VCaP (cell line): ENCODE data around the gene RPL38.

ENCODE experiments used
- H3K27ac ChIP-seq: fragments of 450-650 bp; 2 replicates; pipeline ENCODE4 v1.5.1; 2017
- TF ChIP-seq, protein P1 (sequence below): fragments of 450-650 bp; conservative IDR thresholded peaks from 2 replicates; pipeline ENCODE4 v1.5.1; 2017; ENCODE audit warnings: mild to moderate bottlenecking, moderate library complexity

The RPL38 gene

GRCh38 chr17:74192950-74193781 is 10.3 kb upstream of the RPL38 start:
- TF ChIP-seq, protein P1, sequence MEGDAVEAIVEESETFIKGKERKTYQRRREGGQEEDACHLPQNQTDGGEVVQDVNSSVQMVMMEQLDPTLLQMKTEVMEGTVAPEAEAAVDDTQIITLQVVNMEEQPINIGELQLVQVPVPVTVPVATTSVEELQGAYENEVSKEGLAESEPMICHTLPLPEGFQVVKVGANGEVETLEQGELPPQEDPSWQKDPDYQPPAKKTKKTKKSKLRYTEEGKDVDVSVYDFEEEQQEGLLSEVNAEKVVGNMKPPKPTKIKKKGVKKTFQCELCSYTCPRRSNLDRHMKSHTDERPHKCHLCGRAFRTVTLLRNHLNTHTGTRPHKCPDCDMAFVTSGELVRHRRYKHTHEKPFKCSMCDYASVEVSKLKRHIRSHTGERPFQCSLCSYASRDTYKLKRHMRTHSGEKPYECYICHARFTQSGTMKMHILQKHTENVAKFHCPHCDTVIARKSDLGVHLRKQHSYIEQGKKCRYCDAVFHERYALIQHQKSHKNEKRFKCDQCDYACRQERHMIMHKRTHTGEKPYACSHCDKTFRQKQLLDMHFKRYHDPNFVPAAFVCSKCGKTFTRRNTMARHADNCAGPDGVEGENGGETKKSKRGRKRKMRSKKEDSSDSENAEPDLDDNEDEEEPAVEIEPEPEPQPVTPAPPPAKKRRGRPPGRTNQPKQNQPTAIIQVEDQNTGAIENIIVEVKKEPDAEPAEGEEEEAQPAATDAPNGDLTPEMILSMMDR, result no peak
- no peak overlapping the region for H3K27ac ChIP-seq

DNA sequence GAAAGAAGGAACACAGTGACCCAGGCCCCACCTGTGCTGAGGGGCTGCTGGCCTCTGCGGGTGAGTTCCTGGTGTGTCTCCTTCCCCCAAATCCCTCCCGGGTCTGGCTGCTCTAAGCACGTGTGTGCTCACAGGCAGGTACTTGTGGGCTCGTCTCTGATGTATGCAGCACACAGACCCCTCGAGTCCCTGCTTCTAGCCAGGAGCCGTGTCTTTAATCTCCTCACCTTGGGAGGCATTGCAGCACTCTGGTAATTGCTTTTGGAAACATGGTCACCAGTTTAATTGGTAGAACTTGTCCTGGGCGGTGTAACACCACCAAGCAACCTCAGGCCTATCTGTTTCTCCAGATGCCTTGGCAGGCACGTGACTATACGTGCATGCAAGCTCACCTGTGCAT is 8.8 kb upstream of the RPL38 start:
- H3K27ac ChIP-seq, result no peak overlapping the region
- TF ChIP-seq, protein P1, result no peak

GRCh38 chr17:74196541-74197317 is 6.7 kb upstream of the RPL38 start:
- TF ChIP-seq, protein P1, result no peak
- no peak overlapping the region for H3K27ac ChIP-seq

- H3K27ac ChIP-seq, result no peak overlapping the region
- TF ChIP-seq, protein P1, result no peak
These were observed 5.7 kb upstream of the RPL38 start for GRCh38 chr17:74197801-74198200.

DNA sequence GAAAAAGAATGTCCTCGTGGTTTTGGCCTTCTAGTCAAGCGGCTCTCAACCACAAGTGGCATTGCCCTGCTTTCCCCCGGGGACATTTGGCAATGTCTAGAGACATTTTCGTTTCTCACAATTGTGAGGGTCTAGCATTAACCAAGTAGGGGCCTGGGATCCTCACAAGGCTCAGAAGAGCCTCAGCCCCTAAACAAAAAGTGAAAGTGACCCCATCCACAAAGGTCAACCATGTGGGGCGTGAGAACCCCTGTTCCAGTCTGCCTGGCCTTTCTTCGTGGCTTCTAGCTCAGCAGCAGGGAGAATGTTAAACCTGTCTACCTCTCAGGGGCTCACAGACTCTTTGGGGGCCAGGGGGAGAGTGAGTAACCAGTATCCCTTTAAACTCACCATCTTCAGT is 4.8 kb upstream of the RPL38 start:
- no peak overlapping the region for H3K27ac ChIP-seq
- TF ChIP-seq, protein P1, result no peak

DNA sequence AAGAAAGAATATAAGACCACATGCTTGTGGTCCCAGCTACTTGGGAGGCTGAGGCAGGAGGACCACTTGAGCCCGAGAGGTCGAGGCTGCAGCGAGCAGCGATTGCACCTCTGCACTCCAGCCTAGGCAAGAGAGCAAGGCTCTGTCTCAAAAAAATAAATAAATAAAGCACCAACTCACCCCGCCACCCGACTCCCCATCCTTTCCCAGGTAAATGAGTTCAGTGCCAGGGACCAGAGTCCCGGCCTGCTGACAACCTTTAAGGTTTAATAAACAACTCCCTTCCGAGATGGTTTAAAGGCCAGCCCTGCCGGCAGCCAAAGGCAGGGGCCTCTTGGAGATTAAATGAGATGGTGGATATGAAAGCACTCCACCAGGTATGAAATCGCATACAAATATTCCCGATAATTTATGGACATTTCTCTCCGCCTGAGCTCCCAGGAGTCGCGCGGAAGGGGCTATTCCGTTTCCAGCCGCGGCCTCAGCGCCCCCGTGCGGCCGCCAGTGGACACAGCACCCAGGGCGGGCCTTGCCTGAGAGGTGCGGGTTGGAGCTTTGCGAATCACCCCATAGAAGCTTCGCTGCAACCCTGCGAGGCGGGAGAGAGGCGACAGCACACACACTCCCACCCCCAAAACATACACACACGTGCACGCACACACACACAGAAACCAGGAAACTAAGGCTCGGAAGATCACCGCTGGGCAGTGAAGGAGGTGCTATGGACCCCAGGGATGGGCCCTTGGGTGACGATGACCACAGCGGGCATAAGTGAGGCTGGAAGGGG is 4.0 kb upstream of the RPL38 start:
- H3K27ac ChIP-seq, result peak overlapping the region; percentile 14; the same call in 1 of the 2 replicates

More for the DNA sequence above, 4.0 kb upstream of the RPL38 start:
- TF ChIP-seq, protein P1, result peak; percentile 98
